NOMO-1 treated with DMSO at 0.1 percent for 48 hours (cell line): Measurements from ENCODE around the gene GNAO1.

Experiments used
- DNase-seq: peaks from one replicate; lab custom pipeline; 2025; ENCODE audit not compliant: unreplicated experiment; lab: John Stamatoyannopoulos, UW

GNAO1 gene

GRCh38 chr16:56263711-56264608 is 72.7 kb downstream of the GNAO1 start:
- DNase-seq: no peak

GRCh38 chr16:56264609-56264972 is 73.3 kb downstream of the GNAO1 start:
- DNase-seq: no peak

GRCh38 chr16:56265184-56265583 is 73.9 kb downstream of the GNAO1 start:
- no peak for DNase-seq

- DNase-seq: no peak
Measured at GRCh38 chr16:56265746-56266145, 74.5 kb downstream of the GNAO1 start.

GRCh38 chr16:56266641-56267607 is 75.6 kb downstream of the GNAO1 start:
- DNase-seq: no peak

- no peak for DNase-seq
Measured at GRCh38 chr16:56267888-56268287, 76.6 kb downstream of the GNAO1 start.

GRCh38 chr16:56268799-56269198 is 77.5 kb downstream of the GNAO1 start:
- DNase-seq: no peak

GRCh38 chr16:56269281-56269680 is 78.0 kb downstream of the GNAO1 start:
- DNase-seq: no peak

- DNase-seq: no peak
Measured at GRCh38 chr16:56269811-56270684, 78.8 kb downstream of the GNAO1 start.

- no peak for DNase-seq
Measured at GRCh38 chr16:56270828-56271227, 79.5 kb downstream of the GNAO1 start.

- DNase-seq: no peak
Measured at GRCh38 chr16:56272583-56272894, 81.2 kb downstream of the GNAO1 start.

GRCh38 chr16:56273615-56274014 is 82.3 kb downstream of the GNAO1 start:
- no peak for DNase-seq

- no peak for DNase-seq
Measured at GRCh38 chr16:56274369-56274768, 83.1 kb downstream of the GNAO1 start.

GRCh38 chr16:56275076-56275475 is 83.8 kb downstream of the GNAO1 start:
- no peak for DNase-seq

GRCh38 chr16:56275801-56276200 is 84.5 kb downstream of the GNAO1 start:
- no peak for DNase-seq

- no peak for DNase-seq
Measured at GRCh38 chr16:56277075-56277474, 85.8 kb downstream of the GNAO1 start.

GRCh38 chr16:56278196-56278855 is 87.0 kb downstream of the GNAO1 start:
- no peak for DNase-seq

- no peak for DNase-seq
Measured at GRCh38 chr16:56279132-56279531, 87.8 kb downstream of the GNAO1 start.

- DNase-seq: no peak
Measured at GRCh38 chr16:56279914-56280313, 88.6 kb downstream of the GNAO1 start.

- no peak for DNase-seq
Measured at GRCh38 chr16:56281249-56281805, 90.0 kb downstream of the GNAO1 start.
